ENCODE data around the gene TENT4A. TPM values are rescaled to one million over a fixed set of nuclear protein-coding genes. Genes with fewer than 3 reads are reported as not detected.

The TENT4A gene
- total RNA-seq, 4 donors from 2014 or later, result 17.0 to 21.9 (median 20.1) TPM

DNA sequence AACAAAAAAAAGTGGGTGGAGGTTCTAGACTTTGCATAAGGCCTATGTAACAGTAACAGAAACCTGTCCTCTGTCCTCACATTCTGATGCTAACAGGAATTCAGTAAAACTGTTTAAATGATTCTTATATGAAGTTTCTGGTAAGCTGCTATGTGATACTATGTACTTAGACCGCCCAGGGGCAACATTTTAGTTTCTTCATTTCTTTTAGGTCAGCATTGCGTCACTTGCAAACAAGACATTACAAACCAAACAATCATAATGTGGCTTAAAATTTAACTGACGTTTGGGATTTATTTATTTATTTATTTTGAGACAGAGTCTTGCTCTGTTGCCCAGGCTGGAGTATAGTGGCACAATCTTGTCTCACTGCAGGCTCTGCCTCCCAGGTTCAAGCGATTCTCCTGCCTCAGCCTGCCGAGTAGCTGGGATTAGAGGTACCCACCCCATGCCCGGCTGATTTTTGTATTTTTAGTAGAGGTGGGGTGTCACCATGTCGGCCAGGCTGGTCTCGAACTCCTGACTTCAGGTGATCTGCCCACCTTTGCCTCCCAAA is 44.3 kb downstream of the TENT4A start:
- 92% methylated on average over 8 of the region's 8 CpGs for WGBS
- intact Hi-C loops (cut with DNase I), result no loop called here
- H3K27ac ChIP-seq (replicated peaks in 1 of 4), result no peak overlapping the region
- H3K4me1 ChIP-seq, result no peaks in the 10 kb centered on the region
- H3K4me3 ChIP-seq, result no peak overlapping the region
- TF ChIP-seq POLR2AphosphoS5 (IDR thresholded peaks at IDR 0.05), result no peak
- TF ChIP-seq, protein P1, sequence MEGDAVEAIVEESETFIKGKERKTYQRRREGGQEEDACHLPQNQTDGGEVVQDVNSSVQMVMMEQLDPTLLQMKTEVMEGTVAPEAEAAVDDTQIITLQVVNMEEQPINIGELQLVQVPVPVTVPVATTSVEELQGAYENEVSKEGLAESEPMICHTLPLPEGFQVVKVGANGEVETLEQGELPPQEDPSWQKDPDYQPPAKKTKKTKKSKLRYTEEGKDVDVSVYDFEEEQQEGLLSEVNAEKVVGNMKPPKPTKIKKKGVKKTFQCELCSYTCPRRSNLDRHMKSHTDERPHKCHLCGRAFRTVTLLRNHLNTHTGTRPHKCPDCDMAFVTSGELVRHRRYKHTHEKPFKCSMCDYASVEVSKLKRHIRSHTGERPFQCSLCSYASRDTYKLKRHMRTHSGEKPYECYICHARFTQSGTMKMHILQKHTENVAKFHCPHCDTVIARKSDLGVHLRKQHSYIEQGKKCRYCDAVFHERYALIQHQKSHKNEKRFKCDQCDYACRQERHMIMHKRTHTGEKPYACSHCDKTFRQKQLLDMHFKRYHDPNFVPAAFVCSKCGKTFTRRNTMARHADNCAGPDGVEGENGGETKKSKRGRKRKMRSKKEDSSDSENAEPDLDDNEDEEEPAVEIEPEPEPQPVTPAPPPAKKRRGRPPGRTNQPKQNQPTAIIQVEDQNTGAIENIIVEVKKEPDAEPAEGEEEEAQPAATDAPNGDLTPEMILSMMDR (IDR thresholded peaks at IDR 0.05), result no peak
- no peak for TF ChIP-seq POLR2A (IDR thresholded peaks at IDR 0.05; ENCODE audit: low read depth)
- TF ChIP-seq EP300 (IDR thresholded peaks at IDR 0.05), result no peak
- H3K27me3 ChIP-seq, result no peaks in the 10 kb centered on the region
- no peaks in the 10 kb centered on the region for H3K9me3 ChIP-seq
- no peak for DNase-seq (ENCODE audit: extremely low spot score)
- H3K36me3 ChIP-seq, result peaks cover 38 to 70% (median 64%) of the 10 kb centered on the region in 4 donors

DNA sequence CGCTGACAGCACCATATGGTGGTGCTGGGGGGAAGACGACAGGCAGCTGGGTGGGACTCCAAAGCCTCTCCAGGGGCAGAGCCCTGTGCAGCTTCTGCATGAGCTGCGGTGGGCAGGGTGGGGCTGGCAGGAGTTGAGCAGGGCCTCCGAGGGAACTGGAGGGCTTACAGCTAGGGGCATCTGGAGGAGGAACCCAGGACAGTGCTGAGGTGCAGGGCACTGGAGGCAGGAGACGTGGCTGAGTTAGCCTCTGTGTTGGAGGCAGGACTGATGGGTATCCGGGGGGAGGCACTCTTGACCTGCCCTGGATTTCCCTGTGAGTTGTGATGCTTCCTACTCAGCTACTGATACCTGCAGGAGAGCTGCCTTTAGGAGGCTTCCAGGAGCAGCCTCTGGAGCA is 45.0 kb downstream of the TENT4A start:
- DNase-seq (ENCODE audit: extremely low spot score), result no peak
- no peaks in the 10 kb centered on the region for H3K9me3 ChIP-seq
- H3K36me3 ChIP-seq, result peaks cover 30 to 62% (median 56%) of the 10 kb centered on the region in 4 donors
- no peak overlapping the region for H3K27ac ChIP-seq (replicated peaks in 1 of 4)
- no peaks in the 10 kb centered on the region for H3K27me3 ChIP-seq
- WGBS, result 79% methylated on average over 6 of the region's 6 CpGs
- intact Hi-C loops (cut with DNase I), result no loop called here
- no peak overlapping the region for H3K4me3 ChIP-seq
- no peak for TF ChIP-seq POLR2A (IDR thresholded peaks at IDR 0.05; ENCODE audit: low read depth)
- TF ChIP-seq, protein P1 (IDR thresholded peaks at IDR 0.05), result no peak
- H3K4me1 ChIP-seq, result no peaks in the 10 kb centered on the region

DNA sequence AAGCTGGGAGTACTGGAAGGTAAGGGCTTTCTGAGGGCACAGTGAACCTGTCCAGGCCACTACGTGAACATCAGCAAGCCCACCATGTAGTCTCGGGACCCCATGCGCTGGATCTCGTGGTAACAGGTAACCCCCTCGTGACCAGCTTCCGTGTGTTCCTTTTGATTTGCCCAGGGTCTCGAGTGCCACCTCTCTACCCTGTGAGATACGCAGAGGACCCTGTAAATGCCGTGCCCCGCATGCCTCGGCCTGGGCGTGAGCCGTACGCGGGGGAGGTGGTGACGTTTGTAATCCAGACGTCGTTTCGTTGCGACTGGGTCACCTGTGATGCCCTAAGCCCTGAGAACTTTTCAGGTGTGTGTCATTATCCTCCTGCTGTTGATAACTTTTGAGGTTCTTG is 45.5 kb downstream of the TENT4A start:
- TF ChIP-seq POLR2A (IDR thresholded peaks at IDR 0.05; ENCODE audit: low read depth), result no peak
- no peak for TF ChIP-seq EP300 (IDR thresholded peaks at IDR 0.05)
- no peak for TF ChIP-seq POLR2AphosphoS5 (IDR thresholded peaks at IDR 0.05)
- TF ChIP-seq, protein P1 (IDR thresholded peaks at IDR 0.05), result no peak
- Histone ChIP-seq H3K4me1 (no peaks in the 10 kb centered on the region), H3K9me3 (no peaks in the 10 kb centered on the region), H3K36me3 (peaks cover 28 to 57% (median 52%) of the 10 kb centered on the region in 4 donors), H3K27ac (replicated peaks in 1 of 4) (no peak overlapping the region), H3K4me3 (no peak overlapping the region), H3K27me3 (no peaks in the 10 kb centered on the region)
- 98% methylated on average over 16 of the region's 20 CpGs for WGBS
- intact Hi-C loops (cut with DNase I), result no loop called here
- DNase-seq (ENCODE audit: extremely low spot score), result no peak

DNA sequence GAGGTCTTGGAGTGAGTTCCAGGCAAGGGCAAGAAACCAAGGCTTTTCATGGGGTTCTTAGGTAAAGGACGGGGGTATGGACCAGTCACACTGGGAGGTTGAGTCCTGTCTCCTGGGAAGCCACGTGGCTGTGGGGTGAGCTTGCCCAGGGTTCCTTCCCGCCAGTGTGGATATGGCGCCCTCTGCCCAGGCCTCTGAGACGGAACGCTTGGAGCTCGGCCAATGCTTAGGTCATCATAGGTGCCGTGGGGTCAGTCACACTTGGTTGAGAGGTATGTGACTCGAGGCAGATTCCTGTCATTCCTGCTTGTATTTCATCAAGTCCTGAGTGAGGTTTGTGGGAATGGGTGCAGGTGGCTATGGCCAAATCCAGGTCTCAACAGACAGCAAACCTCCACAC is 46.2 kb downstream of the TENT4A start:
- 50% methylated on average over 2 of the region's 9 CpGs for WGBS
- TF ChIP-seq, protein P1 (IDR thresholded peaks at IDR 0.05), result no peak
- TF ChIP-seq POLR2A (IDR thresholded peaks at IDR 0.05; ENCODE audit: low read depth), result no peak
- no peak for TF ChIP-seq POLR2AphosphoS5 (IDR thresholded peaks at IDR 0.05)
- TF ChIP-seq EP300 (IDR thresholded peaks at IDR 0.05), result no peak
- Histone ChIP-seq H3K27me3 (no peaks in the 10 kb centered on the region), H3K36me3 (peaks cover 26 to 50% (median 45%) of the 10 kb centered on the region in 4 donors), H3K9me3 (no peaks in the 10 kb centered on the region), H3K4me1 (no peaks in the 10 kb centered on the region), H3K4me3 (no peak overlapping the region), H3K27ac (replicated peaks in 1 of 4) (no peak overlapping the region)
- no peak for DNase-seq (ENCODE audit: extremely low spot score)
- intact Hi-C loops (cut with DNase I), result no loop called here

DNA sequence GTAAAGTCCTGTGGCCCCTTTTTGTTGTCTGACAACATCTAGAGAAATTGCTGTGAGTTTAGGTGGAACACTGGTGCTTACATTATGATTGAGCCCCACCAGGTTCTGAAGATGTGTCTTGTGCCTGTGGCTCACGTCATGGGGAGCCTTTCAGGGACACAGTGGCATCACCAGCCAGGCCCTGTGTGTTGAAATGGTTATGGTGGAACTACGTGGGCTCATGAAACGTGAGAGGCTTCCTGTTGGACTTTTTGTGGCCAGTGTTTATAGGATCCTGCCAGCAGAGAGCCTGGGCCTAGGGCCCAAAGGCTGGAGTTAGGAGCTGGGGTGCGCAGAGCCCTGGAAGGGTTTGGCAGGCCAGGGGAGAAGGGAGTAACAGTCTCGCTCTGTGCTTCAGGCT is 46.8 kb downstream of the TENT4A start:
- no peak overlapping the region for H3K27ac ChIP-seq (replicated peaks in 1 of 4)
- intact Hi-C loops (cut with DNase I), result no loop called here
- peaks cover 20 to 45% (median 39%) of the 10 kb centered on the region in 4 donors for H3K36me3 ChIP-seq
- no peaks in the 10 kb centered on the region for H3K27me3 ChIP-seq
- no peaks in the 10 kb centered on the region for H3K4me1 ChIP-seq
- WGBS, result 64% methylated on average over 5 of the region's 5 CpGs
- DNase-seq (ENCODE audit: extremely low spot score), result no peak
- no peak for TF ChIP-seq POLR2A (IDR thresholded peaks at IDR 0.05; ENCODE audit: low read depth)
- no peak for TF ChIP-seq EP300 (IDR thresholded peaks at IDR 0.05)
- no peak for TF ChIP-seq POLR2AphosphoS5 (IDR thresholded peaks at IDR 0.05)
- TF ChIP-seq, protein P1 (IDR thresholded peaks at IDR 0.05), result no peak
- H3K4me3 ChIP-seq, result no peak overlapping the region
- H3K9me3 ChIP-seq, result no peaks in the 10 kb centered on the region
